SU-DHL-6 (cell line): ENCODE results near the gene USP47.

Experiments used
- CTCF ChIP-seq: fragments of 200-600 bp; sonication (generic); IDR thresholded peaks from one replicate; pipeline ENCODE4 v1.5.1; 2017; ENCODE audit warnings: antibody characterized with exemption, mild to moderate bottlenecking, low read length, moderate library complexity; ENCODE audit not compliant: insufficient read depth, poor library complexity, severe bottlenecking
- EZH2phosphoT487 ChIP-seq: fragments of 200-600 bp; sonication (generic), shearing (Covaris generic); conservative IDR thresholded peaks from 2 replicates; pipeline ENCODE4 v1.6.1; 2018; ENCODE audit warnings: mild to moderate bottlenecking, antibody characterized with exemption, low read length, moderate library complexity, mixed read lengths

GRCh38 chr11:11816511-11817314 is 25.1 kb upstream of the USP47 start:
- no peak for TF ChIP-seq CTCF
- TF ChIP-seq EZH2phosphoT487 = no peak
